Ramos (cell line): ENCODE data around the gene NAP1L5.

Experiments used
- in situ Hi-C: fragments of 300-500 bp; cut with MboI; formaldehyde crosslinking; loops from one replicate; pipeline ENCODE4 v1.14.3; 2022; ENCODE audit warnings: low sequenced_read_pairs; ENCODE audit not compliant: unreplicated experiment

The NAP1L5 gene, protein sequence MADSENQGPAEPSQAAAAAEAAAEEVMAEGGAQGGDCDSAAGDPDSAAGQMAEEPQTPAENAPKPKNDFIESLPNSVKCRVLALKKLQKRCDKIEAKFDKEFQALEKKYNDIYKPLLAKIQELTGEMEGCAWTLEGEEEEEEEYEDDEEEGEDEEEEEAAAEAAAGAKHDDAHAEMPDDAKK

DNA sequence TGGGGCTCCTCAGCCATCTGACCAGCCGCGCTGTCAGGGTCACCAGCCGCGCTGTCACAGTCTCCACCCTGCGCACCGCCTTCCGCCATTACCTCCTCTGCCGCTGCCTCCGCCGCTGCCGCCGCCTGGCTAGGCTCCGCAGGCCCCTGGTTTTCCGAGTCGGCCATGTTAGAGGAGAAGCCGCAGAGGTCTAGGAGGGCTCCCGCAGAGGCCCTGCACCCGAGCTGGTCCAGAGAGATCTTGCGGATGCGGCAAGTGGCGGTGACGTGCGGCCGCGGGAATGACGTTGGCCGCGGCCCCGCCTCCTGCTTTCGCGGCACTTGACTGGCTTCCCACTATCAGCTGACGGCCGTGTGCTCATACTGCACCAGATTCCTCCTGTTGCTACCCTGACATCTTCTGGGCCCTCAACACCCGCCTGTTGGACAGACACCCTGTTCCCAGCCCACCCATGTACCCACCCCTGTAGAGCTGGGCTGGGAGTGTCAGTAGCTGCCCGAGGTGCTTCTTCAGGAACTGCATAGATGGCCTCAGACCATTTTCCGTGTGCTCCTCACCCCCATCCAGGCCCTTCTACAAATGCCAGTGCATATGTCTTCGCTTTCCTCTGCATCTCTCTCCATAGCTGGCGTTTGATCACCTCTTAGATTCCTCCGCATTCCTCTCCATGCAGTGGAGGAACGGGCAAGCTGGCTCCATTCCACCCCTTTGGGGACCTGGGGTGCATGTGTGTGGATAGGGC lies at the start of gene NAP1L5:
NAP1L5 (minus strand) TSS at position 242 of the 742 bp plus-strand sequence; CDS start at position 167, 75 bp downstream.
- in situ Hi-C loops: no loop called here

DNA sequence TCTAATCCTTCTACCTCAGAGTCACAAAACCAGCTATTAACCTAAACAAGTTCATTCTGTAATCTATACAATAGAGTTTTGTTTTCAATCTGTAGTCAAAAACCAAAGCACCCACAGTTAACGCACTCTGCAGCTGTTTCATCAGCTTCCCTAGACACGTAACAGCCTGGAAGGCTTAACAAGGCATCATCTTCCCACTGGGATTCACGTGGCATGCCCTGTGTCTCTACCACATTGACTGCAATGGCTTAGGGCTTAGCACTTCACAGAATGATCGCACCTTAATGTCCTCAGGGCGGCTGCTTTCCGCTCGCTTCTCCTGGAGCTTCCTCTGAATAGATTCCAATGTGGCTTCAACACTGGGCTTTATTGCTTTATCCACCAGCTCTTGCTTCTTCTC lies 49.7 kb upstream of the NAP1L5 start:
- in situ Hi-C loops: no loop called here

DNA sequence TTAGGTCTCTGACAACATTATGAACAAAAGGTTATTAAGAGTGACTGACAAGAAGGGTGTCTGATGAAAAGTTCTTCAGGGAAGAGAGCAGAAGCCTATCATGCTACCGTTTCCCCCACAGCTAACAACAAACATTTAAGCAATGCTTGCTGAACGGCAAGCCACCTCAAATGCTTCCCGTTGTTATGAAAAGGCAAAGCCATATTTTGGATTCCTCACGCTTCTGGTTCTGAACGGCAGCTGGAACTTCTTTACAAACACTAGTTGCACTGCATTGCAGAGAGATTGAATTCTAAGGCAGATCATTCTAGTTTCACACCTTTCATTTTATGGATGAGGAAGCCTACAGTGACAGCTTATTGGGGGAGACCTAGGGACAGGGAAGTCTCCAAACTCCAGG lies 48.6 kb upstream of the NAP1L5 start:
- in situ Hi-C loops: no loop called here

DNA sequence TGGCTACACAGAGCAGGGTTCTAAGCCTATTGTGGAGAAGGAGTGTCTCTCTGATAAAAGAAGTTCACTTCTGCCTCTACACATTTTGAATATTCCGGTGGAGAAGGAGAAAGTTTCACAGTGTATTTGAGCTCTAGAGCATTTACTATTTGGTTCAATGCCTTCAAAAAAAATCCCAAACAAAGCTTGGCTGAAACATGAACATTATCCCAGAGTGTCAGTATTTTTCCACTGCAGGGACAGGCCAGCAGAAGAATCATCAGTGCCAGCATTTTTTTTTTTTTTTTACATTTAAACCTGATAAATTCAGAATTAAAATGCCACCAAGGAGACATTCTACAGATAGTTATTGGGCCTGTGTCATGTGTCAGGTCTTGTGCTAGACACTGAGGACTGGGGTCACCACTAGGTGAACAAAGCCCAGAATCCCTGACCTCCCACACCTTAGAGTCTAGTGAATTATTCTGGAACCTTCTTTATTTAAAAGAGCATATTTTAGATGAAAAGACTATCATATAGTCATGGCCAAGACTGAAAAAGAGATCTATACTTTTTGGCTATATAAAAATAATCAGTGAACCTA lies 48.0 kb upstream of the NAP1L5 start:
- in situ Hi-C loops: no loop called here

DNA sequence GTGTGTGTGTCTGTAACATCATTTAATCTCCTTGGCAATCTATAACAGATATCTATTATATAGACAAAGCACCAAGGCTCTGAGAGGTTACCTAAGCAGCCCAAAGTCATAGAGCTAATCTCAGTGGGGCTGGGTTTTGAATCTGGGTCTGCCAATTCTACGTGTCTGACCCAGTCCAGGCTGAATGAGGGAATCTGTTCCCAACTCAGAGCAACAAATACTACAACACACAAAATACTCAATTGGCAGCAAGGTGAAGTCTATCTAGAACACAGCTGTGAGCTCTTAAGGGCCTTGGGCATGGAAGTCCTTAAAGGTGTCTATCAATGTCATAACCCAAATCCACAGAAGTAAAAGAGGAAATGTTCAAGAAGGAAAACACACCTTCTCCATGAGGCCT lies 47.5 kb upstream of the NAP1L5 start:
- in situ Hi-C loops: no loop called here

DNA sequence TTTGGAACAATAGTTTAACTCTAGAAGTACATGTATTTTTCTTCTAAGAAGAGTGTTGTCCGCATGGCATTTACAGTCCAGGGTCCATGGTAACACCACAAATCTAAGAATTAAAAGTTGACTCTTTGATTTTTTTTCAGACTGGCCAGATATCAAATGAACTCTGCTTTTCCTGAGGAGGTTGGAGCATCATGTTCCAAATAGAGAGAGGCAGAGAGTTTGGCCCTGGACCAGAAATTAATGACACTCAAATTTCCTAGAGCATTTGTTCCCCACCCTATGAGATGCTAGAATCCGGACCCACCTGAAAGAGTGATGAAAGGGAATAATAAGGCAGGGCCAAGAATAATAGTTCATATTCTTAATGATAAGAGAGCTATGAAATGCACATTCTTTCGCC lies 47.0 kb upstream of the NAP1L5 start:
- in situ Hi-C loops: no loop called here

DNA sequence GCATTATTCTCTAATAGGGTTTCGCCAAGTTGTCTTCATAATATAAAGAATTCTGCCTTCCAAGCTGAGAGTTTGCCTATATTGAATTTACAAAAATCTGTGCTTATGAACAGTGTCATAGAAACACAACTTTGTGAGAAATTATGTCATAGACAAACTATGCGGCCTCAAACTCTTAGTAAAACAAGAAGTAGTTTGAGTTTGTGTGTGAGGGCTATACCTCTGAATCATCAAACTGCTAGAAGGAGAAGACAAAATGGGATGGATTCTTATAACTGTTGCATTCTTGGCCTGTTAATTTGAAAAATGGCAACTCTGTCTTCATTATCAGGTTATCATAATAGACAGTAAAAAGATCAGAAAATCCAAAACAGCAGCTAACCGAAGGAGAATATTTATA lies 46.1 kb upstream of the NAP1L5 start:
- in situ Hi-C loops: no loop called here

DNA sequence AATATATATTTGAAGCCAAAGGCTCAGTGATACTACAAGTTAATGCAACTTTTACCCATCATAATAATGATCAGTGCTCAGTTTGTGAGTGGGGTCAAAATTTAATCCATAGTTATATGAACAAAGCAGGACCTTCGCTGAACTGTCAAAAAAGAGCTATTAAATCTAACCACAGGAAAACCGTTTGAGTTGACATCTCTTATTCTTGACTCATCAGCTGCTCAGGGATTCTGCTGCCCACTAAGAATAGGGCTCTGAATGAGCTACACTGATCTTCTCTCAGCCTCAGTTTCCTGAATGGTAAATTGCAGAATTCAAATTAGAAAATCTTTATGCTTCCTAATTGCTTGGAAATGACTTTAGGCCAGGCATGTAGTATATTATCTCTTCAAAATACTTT lies 44.9 kb upstream of the NAP1L5 start:
- in situ Hi-C loops: no loop called here

DNA sequence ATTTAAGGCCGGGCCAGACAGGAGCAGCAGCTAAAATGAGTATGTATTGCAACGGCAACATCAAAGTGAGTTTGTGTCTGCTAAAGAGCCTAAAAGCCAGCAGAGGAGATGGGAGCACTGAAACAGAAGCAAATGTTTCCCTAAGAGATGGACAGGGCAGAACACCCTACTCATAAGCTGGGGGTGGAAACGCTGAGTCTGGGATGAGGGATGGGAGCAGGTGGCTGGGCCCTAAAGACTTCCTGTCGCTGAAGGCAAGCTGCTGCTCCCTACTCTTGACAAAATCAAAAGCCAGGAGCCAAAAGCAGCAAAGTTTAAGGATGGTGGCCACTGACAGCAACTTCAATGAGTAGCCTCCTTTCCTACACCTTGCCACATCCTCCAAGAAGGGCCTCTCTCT lies 40.6 kb upstream of the NAP1L5 start:
- in situ Hi-C loops: no loop called here

DNA sequence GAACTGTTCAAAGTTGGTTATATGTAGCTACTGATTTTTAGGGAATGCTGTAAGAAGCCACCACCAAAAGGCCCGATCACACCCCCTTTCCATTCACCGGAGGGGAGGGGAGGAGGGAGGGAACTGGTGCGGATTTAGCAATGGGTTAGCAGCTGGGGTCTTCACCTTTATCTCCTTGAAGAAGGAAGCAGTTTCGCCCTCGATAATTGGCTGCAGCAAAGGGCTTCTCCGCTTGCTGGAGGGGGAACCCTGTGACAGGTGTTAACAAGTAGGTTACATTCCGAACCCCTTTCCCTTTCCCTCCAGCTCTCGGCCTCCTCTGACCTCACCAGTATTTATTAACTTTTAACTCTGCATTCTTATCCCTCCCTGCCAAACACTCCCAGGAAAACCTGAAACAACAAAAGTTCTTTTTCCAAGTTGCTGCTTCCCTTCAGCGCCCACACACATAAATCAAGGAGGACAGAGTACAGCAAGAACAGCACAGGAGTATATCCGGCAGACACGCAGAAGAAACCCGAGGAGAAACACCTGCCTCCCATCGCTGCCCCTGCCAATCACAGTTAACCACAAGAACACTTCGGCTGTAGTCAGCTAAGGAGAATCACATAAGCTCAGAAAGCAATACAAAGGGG lies 39.8 kb upstream of the NAP1L5 start:
- in situ Hi-C loops: no loop called here

DNA sequence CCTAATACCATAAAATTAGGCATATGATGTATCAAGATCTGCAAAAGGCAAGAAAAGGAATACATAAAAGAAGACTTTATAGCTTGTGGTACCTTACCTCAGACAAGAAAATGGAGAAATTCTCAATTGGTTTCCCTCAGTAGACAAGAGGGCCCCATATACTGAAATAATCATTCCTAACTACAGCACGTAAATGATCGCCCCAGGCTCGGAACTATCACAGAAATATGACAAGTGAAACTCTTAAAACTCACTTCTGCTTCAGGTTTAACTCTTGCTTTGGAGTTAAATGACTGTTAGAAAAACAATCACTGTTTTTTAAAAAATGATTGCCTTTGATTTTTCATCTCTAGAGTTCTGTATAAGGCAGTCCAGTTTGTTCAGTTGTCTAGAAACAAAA lies 38.6 kb upstream of the NAP1L5 start:
- in situ Hi-C loops: no loop called here

DNA sequence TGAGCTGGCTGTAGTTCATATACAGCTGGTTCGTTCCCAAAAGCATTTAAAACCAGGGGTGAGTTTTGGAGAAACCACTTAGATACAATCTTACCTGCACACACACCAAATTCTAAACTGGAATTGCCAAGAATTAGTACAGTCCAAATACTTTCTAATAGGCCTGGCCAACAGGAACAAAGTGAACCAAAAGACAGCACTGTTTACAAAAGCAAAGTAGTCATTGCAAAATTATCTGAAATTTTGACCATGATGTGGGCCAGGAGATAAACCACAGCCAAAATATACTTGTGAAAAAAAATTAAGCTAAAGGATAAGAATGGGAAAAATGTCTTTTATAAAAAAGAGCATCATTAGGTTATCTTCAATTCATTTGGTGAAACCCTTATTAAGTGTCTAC lies 37.9 kb upstream of the NAP1L5 start:
- in situ Hi-C loops: no loop called here

DNA sequence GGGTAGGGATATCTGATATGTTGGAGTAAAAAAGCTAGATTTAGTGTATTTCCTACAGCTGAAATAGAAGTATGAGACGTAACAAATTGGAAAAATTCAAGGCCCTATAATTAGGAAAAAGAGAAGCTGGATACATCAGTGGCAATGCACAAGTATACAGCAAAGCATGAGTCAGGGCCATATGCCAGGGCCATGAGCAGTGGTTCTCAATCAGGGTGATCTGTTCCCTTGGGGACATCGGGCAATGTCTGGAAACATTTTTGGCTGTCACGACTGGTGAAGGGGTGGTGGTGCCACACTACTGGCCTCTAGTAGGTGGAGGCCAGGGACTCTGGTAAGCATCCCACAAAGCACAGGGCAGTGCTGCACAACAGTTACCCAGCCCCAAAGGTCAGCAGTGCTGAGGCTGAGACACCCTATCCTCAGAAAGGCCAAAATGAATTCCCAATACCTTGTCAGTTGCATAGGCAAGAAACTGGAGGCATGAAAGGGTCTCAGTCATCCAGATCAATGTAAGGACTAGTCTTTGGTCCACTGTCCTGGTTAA lies 36.8 kb upstream of the NAP1L5 start:
- in situ Hi-C loops: no loop called here

DNA sequence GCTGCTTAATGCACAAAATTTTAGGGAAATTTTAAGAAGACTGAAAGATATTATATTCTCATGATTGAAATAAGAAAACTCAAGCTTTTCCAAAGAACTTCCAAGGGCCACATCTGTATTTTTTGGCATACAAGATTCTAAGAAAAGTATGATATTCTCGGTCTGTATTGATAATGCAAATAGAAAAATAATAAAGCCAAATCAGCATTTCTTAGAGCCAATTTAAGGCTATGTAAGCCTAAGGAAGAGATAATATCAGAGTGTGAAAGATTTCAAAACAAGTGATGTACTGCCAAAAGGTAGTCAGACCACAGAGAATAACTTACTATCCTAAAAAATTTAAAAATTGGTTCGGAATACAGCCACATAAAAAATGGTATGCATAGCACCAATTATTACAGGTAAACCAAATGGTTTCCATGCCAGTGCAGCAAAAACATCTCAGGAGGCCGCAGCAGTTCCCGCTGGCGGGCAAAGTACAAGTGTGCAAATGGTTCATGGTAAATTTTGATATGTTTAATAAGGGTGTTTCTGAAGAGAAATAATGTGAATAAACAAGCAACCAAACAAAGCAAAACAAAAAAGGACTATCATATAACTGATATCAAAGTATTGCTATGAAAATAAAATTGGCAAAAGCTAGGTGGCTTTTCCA lies 35.2 kb upstream of the NAP1L5 start:
- in situ Hi-C loops: no loop called here

DNA sequence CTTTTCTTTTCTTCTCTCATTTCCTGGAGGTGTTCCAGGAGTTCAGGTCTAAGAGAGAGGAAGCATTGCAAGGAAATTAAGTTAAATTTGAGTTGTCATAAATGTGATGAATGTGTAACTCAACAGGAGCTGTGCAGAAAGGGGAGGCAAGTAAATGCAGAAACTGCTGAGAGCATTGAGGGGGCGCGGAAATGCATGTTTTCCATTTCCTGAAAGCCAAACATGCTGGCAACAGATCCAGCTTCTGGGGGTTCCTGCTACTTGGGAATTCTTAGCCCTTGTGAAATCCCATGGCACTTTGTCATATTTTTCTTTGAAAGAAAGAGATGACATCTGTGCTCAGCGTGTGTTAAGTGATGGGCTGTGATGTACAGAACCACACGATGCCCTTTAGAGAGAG lies 33.8 kb upstream of the NAP1L5 start:
- in situ Hi-C loops: no loop called here

DNA sequence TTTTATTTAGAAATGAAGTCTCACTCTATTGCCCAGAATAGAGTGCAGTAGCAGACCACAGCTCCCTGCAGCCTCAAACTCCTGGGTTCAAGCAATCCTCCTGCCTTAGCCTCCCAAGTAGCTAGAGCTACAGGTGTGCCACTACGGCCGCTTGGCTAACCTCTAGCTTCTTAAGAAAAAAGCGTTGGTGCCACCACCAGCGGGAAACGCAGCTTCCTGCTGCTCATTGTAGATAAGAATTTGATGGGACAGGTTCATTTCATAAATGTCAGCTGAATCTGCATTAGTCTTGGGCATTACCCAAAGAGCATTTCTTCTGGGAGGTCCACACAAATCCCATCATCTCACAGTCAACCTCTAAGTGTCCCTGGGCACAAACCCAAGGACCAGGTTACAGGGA lies 33.2 kb upstream of the NAP1L5 start:
- in situ Hi-C loops: no loop called here

DNA sequence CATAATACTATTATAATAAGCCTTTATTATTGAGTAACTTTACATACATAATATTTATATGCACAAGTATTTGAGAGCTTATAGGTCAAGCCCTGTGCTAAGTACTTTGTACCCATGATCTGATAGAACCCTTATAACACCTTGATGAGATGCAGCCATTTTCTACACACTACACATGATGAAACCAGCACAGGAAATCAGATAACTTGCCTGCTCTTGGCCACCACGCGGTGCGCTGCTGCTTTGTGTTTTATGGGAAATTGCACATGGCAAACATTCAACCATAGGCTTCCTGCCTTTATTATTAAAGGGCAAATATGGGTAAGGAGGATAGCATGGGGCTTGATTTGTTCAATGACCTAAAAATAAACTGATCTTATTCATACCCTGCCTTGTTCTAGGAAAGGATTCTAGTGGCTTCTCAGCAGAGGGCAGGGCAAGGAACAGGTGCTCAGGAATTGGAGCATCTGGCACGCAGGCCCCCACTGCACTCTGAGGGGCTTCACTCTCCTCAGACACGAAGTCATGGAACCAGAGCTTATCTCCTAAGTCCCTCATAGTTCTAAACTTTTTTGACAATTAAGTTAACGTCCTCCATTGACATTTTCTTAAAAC lies 31.6 kb upstream of the NAP1L5 start:
- in situ Hi-C loops: no loop called here

DNA sequence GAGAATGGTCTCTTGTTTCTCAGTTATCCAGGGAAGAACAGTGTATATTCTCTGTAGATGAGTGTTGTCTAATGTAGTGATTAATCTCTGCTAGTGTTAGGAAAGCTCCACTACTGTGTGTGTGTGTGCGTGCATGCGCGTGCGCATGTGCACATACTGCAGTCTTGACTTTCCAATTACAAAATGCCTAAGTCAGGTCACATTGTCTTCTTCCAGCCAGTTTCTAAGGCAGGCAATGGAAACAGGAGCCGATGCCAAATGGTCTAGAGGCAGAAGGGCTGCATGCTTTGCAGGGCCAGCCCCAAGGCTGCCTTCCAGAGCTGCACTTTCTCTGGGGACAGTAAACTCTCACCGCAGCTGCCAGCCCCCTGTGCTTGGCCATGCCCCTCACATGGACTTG lies 30.5 kb upstream of the NAP1L5 start:
- in situ Hi-C loops: no loop called here

DNA sequence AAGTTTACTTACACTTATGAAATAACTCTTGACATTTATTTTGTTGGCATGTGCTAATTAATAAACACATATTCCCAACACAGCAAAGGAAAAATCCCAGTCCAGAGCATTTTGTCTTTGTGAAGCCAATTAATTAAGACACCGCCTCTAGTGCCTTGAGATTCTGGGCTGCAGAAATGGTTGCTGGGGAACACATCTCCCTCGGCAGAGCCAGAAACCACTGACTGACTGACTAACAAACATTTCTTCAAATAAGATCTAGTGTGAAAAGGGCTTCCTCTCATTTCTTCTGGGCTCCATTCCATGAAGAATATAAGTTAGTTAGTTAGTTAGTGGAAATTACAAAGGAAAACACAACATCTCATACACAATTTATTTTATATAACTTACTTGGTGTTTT lies 28.4 kb upstream of the NAP1L5 start:
- in situ Hi-C loops: no loop called here

DNA sequence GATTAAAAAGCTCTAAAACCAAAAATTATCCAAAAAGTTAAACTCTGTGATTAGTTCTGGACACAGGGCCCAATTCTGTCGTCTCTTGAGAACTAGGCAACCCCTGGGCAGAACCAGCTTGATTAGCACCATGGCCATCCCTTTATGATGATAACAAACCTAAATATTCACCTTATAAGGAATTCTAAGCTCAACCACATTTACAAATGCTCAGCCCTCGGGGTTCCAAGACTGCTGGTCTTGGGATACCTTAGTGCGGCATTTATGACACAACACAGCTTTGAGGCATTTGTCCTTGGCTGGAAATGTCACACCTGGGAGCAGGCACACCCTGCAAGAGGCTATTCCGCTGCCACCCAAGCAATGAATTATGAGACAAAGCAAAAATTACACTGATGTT lies 27.5 kb upstream of the NAP1L5 start:
- in situ Hi-C loops: no loop called here
